K562 (cell line): ENCODE data around the gene ARHGEF4. TPM values are rescaled to one million over a fixed set of nuclear protein-coding genes. Genes with fewer than 3 reads are reported as not detected.

ENCODE experiments used
- ATAC-seq: fragments of 200-7000 bp; cut with Tn5 transposase; 3 replicates; pipeline ENCODE4 v1.9.1; 2020; ENCODE audit warnings: moderate library complexity
- BruUV-seq: library from RNA; stranded (reverse); fragments of 400-500 nt; replicated peaks from 2 replicates; lab custom pipeline; 2021; lab: Mats Ljungman, UMichigan
- CTCF ChIA-PET: fragments of 300-600 bp; formaldehyde crosslinking; extraction: SDS; loops from one replicate; lab custom pipeline; 2021; ENCODE audit warnings: low intra/inter-chr PET ratio; lab: Yijun Ruan, JAX
- POLR2A ChIA-PET: fragments of 300-600, 350-650 bp; sonication (Branson Sonifier 250); formaldehyde crosslinking; extraction: SDS; loops from one replicate; lab custom pipeline; 2021; ENCODE audit warnings: antibody characterized with exemption, inconsistent platforms; lab: Yijun Ruan, JAX
- DNase-seq, 4 experiments: peaks; one replicate each; pipeline versions ENCODE4 v3.0.0 to v3.0.0-alpha.2; 2011 to 2018; ENCODE audit warnings: low spot score in 3 of 4, mixed read lengths in 3 of 4; ENCODE audit errors: extremely low read depth in 1 of 4
- FAIRE-seq: peaks from 2 replicates; lab custom pipeline; 2011; peaks lifted over from hg19 to GRCh38; lab: Jason Lieb, UNC
- H2AFZ ChIP-seq: 2 replicates; pipeline ENCODE4 v1.6.0; 2011; ENCODE audit warnings: low read depth, low read length, control low read depth, inconsistent platforms
- H3K27ac ChIP-seq: fragments of 200-600 bp; 3 replicates; pipeline ENCODE4 v1.8.0; 2011; ENCODE audit warnings: low read depth, mild to moderate bottlenecking, control low read depth, inconsistent platforms, low read length, moderate library complexity, mixed read lengths; ENCODE audit errors: extremely low read depth
- H3K27me3 ChIP-seq, 2 experiments: fragments of 300-600 bp in 1 of 2; 2 replicates in 1 of 2; 3 replicates in 1 of 2; pipeline versions ENCODE4 v1.6.0 to v1.8.0; 2011; ENCODE audit warnings: inconsistent platforms in 2 of 2, low read length in 2 of 2, mild to moderate bottlenecking in 1 of 2, mixed read lengths in 1 of 2, moderate library complexity in 1 of 2; ENCODE audit not compliant: control insufficient read depth in 2 of 2, insufficient read depth in 2 of 2
- H3K36me3 ChIP-seq: fragments of 300-600 bp; 3 replicates; pipeline ENCODE4 v1.8.0; 2011; ENCODE audit warnings: mild to moderate bottlenecking, low read length, inconsistent platforms; ENCODE audit not compliant: control insufficient read depth, insufficient read depth
- H3K4me1 ChIP-seq, 2 experiments: fragments of 200-600 bp in 1 of 2; replicated peaks in 1 of 2; 2 replicates in 1 of 2; 3 replicates in 1 of 2; pipeline versions ENCODE4 v1.5.1 to v1.8.0; 2011; ENCODE audit warnings: inconsistent platforms in 2 of 2, low read length in 2 of 2, mild to moderate bottlenecking in 1 of 2, mixed read lengths in 1 of 2, moderate library complexity in 1 of 2; ENCODE audit not compliant: control insufficient read depth in 2 of 2, insufficient read depth in 2 of 2
- H3K4me2 ChIP-seq: 2 replicates; pipeline ENCODE4 v1.6.1; 2011; ENCODE audit warnings: low read length, control low read depth, inconsistent platforms, mixed read lengths; ENCODE audit not compliant: insufficient read depth
- H3K4me3 ChIP-seq: fragments of 200-600 bp; sonication (generic), shearing (Covaris generic); 2 replicates; pipeline ENCODE4 v1.5.1; 2016; ENCODE audit warnings: control low read depth, inconsistent platforms
- H3K79me2 ChIP-seq: fragments of 200-600 bp; 3 replicates; pipeline ENCODE4 v1.8.0; 2011; ENCODE audit warnings: low read length, inconsistent platforms; ENCODE audit not compliant: control insufficient read depth, insufficient read depth
- H3K9ac ChIP-seq, 2 experiments: 2 replicates each; pipeline versions ENCODE4 v1.6.0 to v1.6.1; 2011; ENCODE audit warnings: low read depth in 2 of 2, low read length in 2 of 2, control low read depth in 1 of 2, inconsistent platforms in 1 of 2, mild to moderate bottlenecking in 1 of 2, mixed read lengths in 1 of 2; ENCODE audit not compliant: insufficient read depth in 1 of 2
- H3K9me1 ChIP-seq: one replicate; pipeline ENCODE4 v1.6.0; 2011; ENCODE audit warnings: inconsistent platforms, mild to moderate bottlenecking, low read length, moderate library complexity; ENCODE audit not compliant: control insufficient read depth, insufficient read depth
- H3K9me3 ChIP-seq: replicated peaks from 2 replicates; pipeline ENCODE4 v1.5.1; 2011; ENCODE audit warnings: low read depth, low read length, inconsistent platforms; ENCODE audit not compliant: control insufficient read depth, insufficient read depth
- H4K20me1 ChIP-seq: replicated peaks from 2 replicates; pipeline ENCODE4 v1.6.1; 2011; ENCODE audit warnings: low read length, inconsistent platforms, mixed read lengths; ENCODE audit not compliant: control insufficient read depth, insufficient read depth
- HMG20B ChIP-seq: fragments of 250-450 bp; sonication (Bioruptor Pico); IDR thresholded peaks from 2 replicates; pipeline ENCODE4 v1.5.0; 2021; ENCODE audit warnings: mild to moderate bottlenecking
- TEAD2 ChIP-seq: fragments of 450-650 bp; IDR thresholded peaks from 2 replicates; pipeline ENCODE4 v1.6.1; 2016; ENCODE audit warnings: missing genetic modification characterization, control low read depth, missing compliant biosample characterization
- WGBS: fragments of 100-300 bp; shearing (Covaris generic); methylation state at CpG from one replicate; pipeline ENCODE4 v1.1.6; 2016; ENCODE audit warnings: low coverage, mixed read lengths; ENCODE audit not compliant: insufficient coverage; ENCODE audit errors: missing lambda C conversion rate; 5-methylcytosine and 5-hydroxymethylcytosine counted together
- in situ Hi-C: fragments of 300-500 bp; cut with MboI; formaldehyde crosslinking; loops from 4 replicates; pipeline ENCODE4 v1.15.0; 2018; ENCODE audit warnings: inconsistent platforms, mixed read lengths
- intact Hi-C: fragments of 100-400 bp; cut with micrococcal nuclease; formaldehyde crosslinking; loops from 2 replicates; pipeline ENCODE4 v1.14.2; 2022
- polyA plus RNA-seq, 8 experiments: library from polyadenylated mRNA; depleted of rRNA in 4 of 8; stranded (reverse) in 5 of 8; unstranded in 3 of 8; fragments of >200 nt; fragmentation: Nextera tagmentation in 2 of 8; fragmentation: Illumina TruSeq in 1 of 8; extraction: Ambion mirVana in 2 of 8; extraction: Trizol in 1 of 8; gene quantifications; 2 replicates each; pipeline versions ENCODE4 v1.2.1 to v1.2.3, GENCODE V29; 2011 to 2014; ENCODE audit warnings: inconsistent platforms in 1 of 8, missing spikeins in 1 of 8
- total RNA-seq, 7 experiments: library from RNA; depleted of rRNA in 6 of 7; stranded (reverse); fragments of >200 nt in 6 of 7; fragmentation: Illumina TruSeq in 2 of 7; extraction: Trizol in 2 of 7; gene quantifications; 2 replicates each; pipeline versions ENCODE4 v1.2.1 to v1.2.3, GENCODE V29; 2011 to 2021; ENCODE audit warnings: low replicate concordance in 1 of 7
- TF ChIP-seq, protein P1 (sequence below): fragments of 450-650 bp; IDR thresholded peaks from one replicate; pipeline ENCODE4 v1.6.1; 2018; ENCODE audit warnings: mild to moderate bottlenecking, moderate library complexity; ENCODE audit not compliant: partially characterized antibody

ARHGEF4 gene
- total and polyA plus RNA-seq, 9 of the 15 experiments (the other 6 are each of a cell fraction or from before 2014, with no cell fraction given), result not detected

GRCh38 chr2:130806370-130806769 is 30.3 kb upstream of the ARHGEF4 start:
- ATAC-seq, result no peak
- no peak overlapping the region for H2AFZ ChIP-seq
- no peak for DNase-seq
- POLR2A ChIA-PET, result no interaction called here
- H3K4me3 ChIP-seq, result no peak overlapping the region
- peaks cover 4 to 26% of the 10 kb centered on the region in 2 experiments; a peak in 4 of 5 replicates for H3K27me3 ChIP-seq
- H3K9me3 ChIP-seq, result no peaks in the 10 kb centered on the region
- no peaks in the 10 kb centered on the region for H3K9me1 ChIP-seq
- in situ Hi-C loops (no loop called here), intact Hi-C loops (no loop called here)
- TF ChIP-seq HMG20B (CRISPR knock-in tag) (no peak), TEAD2 (tag) (no peak)
- TF ChIP-seq, protein P1, sequence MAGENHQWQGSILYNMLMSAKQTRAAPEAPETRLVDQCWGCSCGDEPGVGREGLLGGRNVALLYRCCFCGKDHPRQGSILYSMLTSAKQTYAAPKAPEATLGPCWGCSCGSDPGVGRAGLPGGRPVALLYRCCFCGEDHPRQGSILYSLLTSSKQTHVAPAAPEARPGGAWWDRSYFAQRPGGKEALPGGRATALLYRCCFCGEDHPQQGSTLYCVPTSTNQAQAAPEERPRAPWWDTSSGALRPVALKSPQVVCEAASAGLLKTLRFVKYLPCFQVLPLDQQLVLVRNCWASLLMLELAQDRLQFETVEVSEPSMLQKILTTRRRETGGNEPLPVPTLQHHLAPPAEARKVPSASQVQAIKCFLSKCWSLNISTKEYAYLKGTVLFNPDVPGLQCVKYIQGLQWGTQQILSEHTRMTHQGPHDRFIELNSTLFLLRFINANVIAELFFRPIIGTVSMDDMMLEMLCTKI, result no peak
- no peaks in the 10 kb centered on the region for H3K36me3 ChIP-seq
- no peaks in the 10 kb centered on the region; a peak in 1 of 5 replicates for H3K4me1 ChIP-seq
- no peaks in the 10 kb centered on the region for H4K20me1 ChIP-seq
- no peak overlapping the region for H3K27ac ChIP-seq
- WGBS, result 9% methylated on average over 3 of the region's 4 CpGs
- CTCF ChIA-PET, result no interaction called here
- BruUV-seq, result no TSS peak
- H3K79me2 ChIP-seq, result no peaks in the 10 kb centered on the region
- no peak overlapping the region for H3K9ac ChIP-seq
- no peak for FAIRE-seq
- no peak overlapping the region for H3K4me2 ChIP-seq
